NT2/D1 (cell line): ENCODE data around the gene FYB1.

Experiments
- DNase-seq: peaks from one replicate; pipeline ENCODE4 v3.0.0-alpha.2; 2011; ENCODE audit warnings: low read depth, low spot score
- H3K27me3 ChIP-seq: 2 replicates; pipeline ENCODE4 v1.6.0; 2011; ENCODE audit warnings: mild to moderate bottlenecking; ENCODE audit not compliant: insufficient read length, insufficient read depth
- H3K36me3 ChIP-seq: 2 replicates; pipeline ENCODE4 v1.6.1; 2011; ENCODE audit warnings: mild to moderate bottlenecking, low read length, mixed read lengths; ENCODE audit not compliant: insufficient read depth, insufficient read length
- H3K4me1 ChIP-seq: 2 replicates; pipeline ENCODE4 v1.5.1; 2011; ENCODE audit not compliant: insufficient read depth, insufficient read length
- H3K4me3 ChIP-seq: 2 replicates; pipeline ENCODE4 v1.5.1; 2011; ENCODE audit warnings: low read depth; ENCODE audit not compliant: insufficient read length
- H3K9ac ChIP-seq: 2 replicates; pipeline ENCODE4 v1.6.0; 2011; ENCODE audit warnings: low read depth; ENCODE audit not compliant: insufficient read length
- H3K9me3 ChIP-seq: 2 replicates; pipeline ENCODE4 v1.5.1; 2011; ENCODE audit warnings: mild to moderate bottlenecking, low read length; ENCODE audit not compliant: insufficient read depth
- SUZ12 ChIP-seq: IDR thresholded peaks from 2 replicates; pipeline ENCODE4 v1.6.1; 2011; ENCODE audit not compliant: insufficient read length, insufficient read depth; ENCODE audit errors: extremely low read depth
- YY1 ChIP-seq: IDR thresholded peaks from 2 replicates; pipeline ENCODE4 v1.6.1; 2011; ENCODE audit not compliant: insufficient read length, insufficient read depth
- ZNF274 ChIP-seq: IDR thresholded peaks from 2 replicates; pipeline ENCODE4 v1.6.1; 2011; ENCODE audit warnings: mild to moderate bottlenecking, low read depth, low read length

FYB1 gene

GRCh38 chr5:39080597-39081204 lies 138.7 kb downstream of the FYB1 start:
- Histone ChIP-seq H3K9me3 (no peaks in the 10 kb centered on the region), H3K27me3 (no peaks in the 10 kb centered on the region), H3K9ac (no peak overlapping the region), H3K36me3 (no peaks in the 10 kb centered on the region), H3K4me1 (no peaks in the 10 kb centered on the region), H3K4me3 (no peak overlapping the region)
- no peak for DNase-seq
- TF ChIP-seq SUZ12 = no peak
- TF ChIP-seq ZNF274 = no peak
- no peak for TF ChIP-seq YY1

GRCh38 chr5:39080168-39080567 lies 139.2 kb downstream of the FYB1 start:
- H3K9me3 ChIP-seq = no peaks in the 10 kb centered on the region
- no peak for DNase-seq
- H3K4me3 ChIP-seq = no peak overlapping the region
- TF ChIP-seq YY1 (no peak), ZNF274 (no peak), SUZ12 (no peak)
- no peak overlapping the region for H3K9ac ChIP-seq
- H3K36me3 ChIP-seq = no peaks in the 10 kb centered on the region
- H3K4me1 ChIP-seq = no peaks in the 10 kb centered on the region
- H3K27me3 ChIP-seq = no peaks in the 10 kb centered on the region

GRCh38 chr5:39079147-39079546 lies 140.2 kb downstream of the FYB1 start:
- Histone ChIP-seq H3K4me3 (no peak overlapping the region), H3K9me3 (no peaks in the 10 kb centered on the region), H3K4me1 (no peaks in the 10 kb centered on the region), H3K36me3 (no peaks in the 10 kb centered on the region), H3K9ac (no peak overlapping the region), H3K27me3 (no peaks in the 10 kb centered on the region)
- DNase-seq = no peak
- TF ChIP-seq ZNF274 (no peak), YY1 (no peak), SUZ12 (no peak)

GRCh38 chr5:39076757-39077728 lies 142.3 kb downstream of the FYB1 start:
- no peak for TF ChIP-seq ZNF274
- TF ChIP-seq YY1 = no peak
- TF ChIP-seq SUZ12 = no peak
- Histone ChIP-seq H3K9me3 (no peaks in the 10 kb centered on the region), H3K36me3 (no peaks in the 10 kb centered on the region), H3K9ac (no peak overlapping the region), H3K4me1 (no peaks in the 10 kb centered on the region), H3K4me3 (no peak overlapping the region), H3K27me3 (no peaks in the 10 kb centered on the region)
- DNase-seq = no peak

GRCh38 chr5:39076101-39076756 lies 143.1 kb downstream of the FYB1 start:
- no peaks in the 10 kb centered on the region for H3K27me3 ChIP-seq
- H3K4me3 ChIP-seq = no peak overlapping the region

GRCh38 chr5:39074017-39074814 lies 145.1 kb downstream of the FYB1 start, which contains the start of gene RICTOR:
TSS of gene RICTOR (minus strand) at chr5:39074399. CDS start at chr5:39074377, 22 bp downstream.
- no peaks in the 10 kb centered on the region for H3K36me3 ChIP-seq
- H3K4me3 ChIP-seq = peak within 1 kb of the TSS; percentile 85
- no peaks in the 10 kb centered on the region for H3K4me1 ChIP-seq
- no peaks in the 10 kb centered on the region for H3K27me3 ChIP-seq
- TF ChIP-seq YY1 = peak; percentile 55
- TF ChIP-seq SUZ12 = no peak
- no peak for TF ChIP-seq ZNF274
- DNase-seq = no peak
- H3K9ac ChIP-seq = peak within 1 kb of the TSS; percentile 88
- no peaks in the 10 kb centered on the region for H3K9me3 ChIP-seq

More at GRCh38 chr5:39076101-39076756, 143.1 kb downstream of the FYB1 start:
- Histone ChIP-seq H3K4me1 (no peaks in the 10 kb centered on the region), H3K36me3 (no peaks in the 10 kb centered on the region), H3K9ac (no peak overlapping the region), H3K9me3 (no peaks in the 10 kb centered on the region)
- no peak for DNase-seq
- TF ChIP-seq SUZ12 (no peak), ZNF274 (no peak), YY1 (no peak)

- peak overlapping the region; percentile 85 for H3K4me3 ChIP-seq
- no peaks in the 10 kb centered on the region for H3K9me3 ChIP-seq
- H3K36me3 ChIP-seq = no peaks in the 10 kb centered on the region
- H3K27me3 ChIP-seq = no peaks in the 10 kb centered on the region
- no peak for DNase-seq
- peak overlapping the region; percentile 88 for H3K9ac ChIP-seq
- no peaks in the 10 kb centered on the region for H3K4me1 ChIP-seq
- no peak for TF ChIP-seq SUZ12
- no peak for TF ChIP-seq ZNF274
- no peak for TF ChIP-seq YY1
Observed at GRCh38 chr5:39073767-39074016, 145.7 kb downstream of the FYB1 start.
